ENCODE results near the gene SHROOM3. TPM values are rescaled to one million over a fixed set of nuclear protein-coding genes. Genes with fewer than 3 reads are reported as not detected.

Gene SHROOM3
- total RNA-seq, 2 experiments from 2014 or later = not detected

GRCh38 chr4:76692761-76693160 is 257.7 kb downstream of the SHROOM3 start:
- Mint-ChIP-seq H3K4me3 (no peak overlapping the region), H3K27ac (no peak overlapping the region), H3K27me3 (ENCODE audit: low read depth) (peaks cover 64% of the 10 kb centered on the region), H3K4me1 (ENCODE audit: low read depth) (peaks cover 44% of the 10 kb centered on the region), H3K9me3 (ENCODE audit: insufficient read depth) (no peaks in the 10 kb centered on the region), H3K36me3 (ENCODE audit: low read depth) (no peaks in the 10 kb centered on the region)
- no peak for ATAC-seq
- CTCF ChIA-PET = no interaction called here
- POLR2A ChIA-PET = no interaction called here
- DNase-seq = no peak

DNA sequence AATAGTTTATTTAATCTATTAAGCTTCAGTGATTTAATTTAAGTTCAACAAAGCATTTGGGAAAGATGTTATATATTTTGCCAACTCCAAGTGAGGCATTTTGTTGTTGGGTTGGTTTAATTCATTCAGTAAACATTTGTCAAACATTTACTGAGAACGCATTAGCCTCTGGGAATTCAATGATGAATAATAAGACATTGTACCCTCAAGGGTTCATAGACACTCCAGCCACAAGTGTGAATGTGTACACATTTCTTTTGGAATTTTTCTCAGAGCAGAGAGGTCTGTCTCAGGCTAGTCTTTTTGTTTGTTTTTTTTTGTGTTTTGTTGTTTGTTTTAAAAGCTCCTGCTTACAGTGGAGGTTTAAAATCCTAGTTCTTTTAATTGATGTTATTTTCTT is 259.0 kb downstream of the SHROOM3 start:
- Mint-ChIP-seq H3K9me3 (ENCODE audit: insufficient read depth) (no peaks in the 10 kb centered on the region), H3K4me1 (ENCODE audit: low read depth) (peaks cover 42% of the 10 kb centered on the region), H3K36me3 (ENCODE audit: low read depth) (no peaks in the 10 kb centered on the region), H3K27me3 (ENCODE audit: low read depth) (peaks cover 51% of the 10 kb centered on the region), H3K27ac (no peak overlapping the region), H3K4me3 (no peak overlapping the region)
- CTCF ChIA-PET = no interaction called here
- POLR2A ChIA-PET = no interaction called here
- no peak for DNase-seq
- no peak for ATAC-seq

GRCh38 chr4:76696109-76696508 is 261.1 kb downstream of the SHROOM3 start:
- H3K9me3 Mint-ChIP-seq (ENCODE audit: insufficient read depth) = no peaks in the 10 kb centered on the region
- POLR2A ChIA-PET = no interaction called here
- H3K36me3 Mint-ChIP-seq (ENCODE audit: low read depth) = no peaks in the 10 kb centered on the region
- peaks cover 28% of the 10 kb centered on the region for H3K4me1 Mint-ChIP-seq (ENCODE audit: low read depth)
- ATAC-seq (no peak), DNase-seq (no peak)
- CTCF ChIA-PET = interaction anchor here (0.7 kb wide), 1 partner anchor 400 kb away, joined by 3 read pairs; no protein-coding TSS in a partner anchor
- no peak overlapping the region for H3K27ac Mint-ChIP-seq
- no peak overlapping the region for H3K4me3 Mint-ChIP-seq
- peaks cover 36% of the 10 kb centered on the region for H3K27me3 Mint-ChIP-seq (ENCODE audit: low read depth)

DNA sequence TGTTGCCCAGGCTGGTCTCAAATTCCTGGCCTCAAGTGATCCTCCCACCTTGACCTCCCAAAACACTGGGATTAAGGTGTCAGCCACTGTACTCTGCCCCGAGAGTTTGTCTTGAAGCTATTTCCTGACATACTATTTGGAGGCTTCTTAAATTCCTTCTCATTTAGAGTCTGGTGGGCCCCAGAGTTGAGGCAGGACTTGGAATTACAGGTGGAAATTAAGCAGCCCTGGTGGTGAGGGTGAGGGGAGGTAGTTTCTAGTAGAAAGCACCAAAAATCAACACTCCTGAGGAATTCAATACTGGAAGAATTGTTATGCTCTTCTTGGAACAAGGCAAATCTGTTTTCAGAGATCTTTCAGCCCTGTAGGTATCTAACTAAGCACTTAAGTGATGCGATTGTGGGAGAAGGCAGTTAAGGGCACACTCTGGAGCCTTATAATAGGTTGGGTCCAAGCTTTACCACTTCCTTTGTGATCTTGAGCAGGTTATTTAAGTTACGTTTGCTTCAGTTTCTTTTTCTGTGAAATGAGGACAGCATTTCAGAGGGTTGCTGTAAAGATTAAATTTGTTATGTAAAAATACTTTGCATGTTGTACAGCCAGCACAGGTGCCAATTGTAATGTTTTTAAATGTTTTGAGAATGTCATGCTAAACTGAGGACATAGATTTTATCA is 262.2 kb downstream of the SHROOM3 start:
- Mint-ChIP-seq H3K4me1 (ENCODE audit: low read depth) (peaks cover 18% of the 10 kb centered on the region), H3K27ac (peak overlapping the region; percentile 84), H3K27me3 (ENCODE audit: low read depth) (peaks cover 24% of the 10 kb centered on the region), H3K36me3 (ENCODE audit: low read depth) (no peaks in the 10 kb centered on the region), H3K4me3 (no peak overlapping the region), H3K9me3 (ENCODE audit: insufficient read depth) (no peaks in the 10 kb centered on the region)
- POLR2A ChIA-PET = interaction anchor here (0.7 to 1.0 kb wide), 2 partner anchors 9 to 549 kb away, joined by 3 read pairs; no protein-coding TSS in a partner anchor
- peak; percentile 39 for DNase-seq
- peak; percentile 82 for ATAC-seq
- CTCF ChIA-PET = no interaction called here

- CTCF ChIA-PET = no interaction called here
- ATAC-seq (no peak), DNase-seq (no peak)
- Mint-ChIP-seq H3K36me3 (ENCODE audit: low read depth) (no peaks in the 10 kb centered on the region), H3K9me3 (ENCODE audit: insufficient read depth) (no peaks in the 10 kb centered on the region), H3K4me3 (no peak overlapping the region), H3K27ac (no peak overlapping the region), H3K27me3 (ENCODE audit: low read depth) (peaks cover 16% of the 10 kb centered on the region), H3K4me1 (ENCODE audit: low read depth) (peaks cover 18% of the 10 kb centered on the region)
- POLR2A ChIA-PET = no interaction called here
These were observed 263.1 kb downstream of the SHROOM3 start for GRCh38 chr4:76698141-76698540.

GRCh38 chr4:76699751-76700310 is 264.8 kb downstream of the SHROOM3 start:
- Mint-ChIP-seq H3K4me1 (ENCODE audit: low read depth) (peaks cover 18% of the 10 kb centered on the region), H3K36me3 (ENCODE audit: low read depth) (no peaks in the 10 kb centered on the region), H3K27ac (no peak overlapping the region), H3K4me3 (no peak overlapping the region), H3K27me3 (ENCODE audit: low read depth) (peaks cover 15% of the 10 kb centered on the region), H3K9me3 (ENCODE audit: insufficient read depth) (no peaks in the 10 kb centered on the region)
- ChIA-PET CTCF (interaction anchor here (1.2 kb wide), 1 partner anchor 345 kb away, joined by 3 read pairs; no protein-coding TSS in a partner anchor), POLR2A (no interaction called here)
- DNase-seq = no peak
- no peak for ATAC-seq

DNA sequence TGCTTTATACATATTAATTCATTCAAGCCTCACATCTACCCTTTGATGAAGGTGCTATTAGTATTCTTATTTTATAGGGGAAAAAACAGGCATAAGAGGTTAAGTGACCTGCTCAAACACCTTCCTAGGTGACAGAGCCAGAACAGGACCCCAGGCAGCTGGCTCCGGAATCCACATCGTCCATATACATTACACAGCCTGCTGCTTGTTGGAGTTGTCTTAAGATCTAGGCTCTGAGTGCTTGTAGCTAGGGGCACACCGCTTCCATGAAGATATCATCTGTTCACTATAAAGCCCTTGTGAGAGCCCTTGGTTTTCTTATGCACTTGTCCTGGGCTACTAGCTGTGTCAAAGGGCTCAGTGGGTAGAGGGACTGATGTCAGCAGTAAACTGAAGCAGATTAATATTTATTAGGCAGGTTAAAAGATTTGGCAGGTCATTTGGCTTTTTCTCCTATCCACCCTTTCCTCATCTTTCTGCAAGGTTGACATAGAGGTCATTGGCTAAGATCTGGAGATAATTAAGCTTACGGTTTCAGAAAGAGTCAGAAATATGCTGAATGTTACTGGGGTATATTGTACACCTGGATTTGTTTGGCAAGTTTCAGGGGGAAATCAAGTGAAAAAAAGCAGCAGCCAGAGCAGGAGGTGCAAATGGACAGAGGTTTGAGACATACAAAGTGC is 267.6 kb downstream of the SHROOM3 start:
- no peak overlapping the region for H3K4me3 Mint-ChIP-seq
- peaks cover 7% of the 10 kb centered on the region for H3K4me1 Mint-ChIP-seq (ENCODE audit: low read depth)
- ChIA-PET POLR2A (no interaction called here), CTCF (no interaction called here)
- no peaks in the 10 kb centered on the region for H3K36me3 Mint-ChIP-seq (ENCODE audit: low read depth)
- H3K27ac Mint-ChIP-seq = no peak overlapping the region
- H3K27me3 Mint-ChIP-seq (ENCODE audit: low read depth) = peaks cover 10% of the 10 kb centered on the region
- no peak for DNase-seq
- ATAC-seq = no peak
- no peaks in the 10 kb centered on the region for H3K9me3 Mint-ChIP-seq (ENCODE audit: insufficient read depth)

DNA sequence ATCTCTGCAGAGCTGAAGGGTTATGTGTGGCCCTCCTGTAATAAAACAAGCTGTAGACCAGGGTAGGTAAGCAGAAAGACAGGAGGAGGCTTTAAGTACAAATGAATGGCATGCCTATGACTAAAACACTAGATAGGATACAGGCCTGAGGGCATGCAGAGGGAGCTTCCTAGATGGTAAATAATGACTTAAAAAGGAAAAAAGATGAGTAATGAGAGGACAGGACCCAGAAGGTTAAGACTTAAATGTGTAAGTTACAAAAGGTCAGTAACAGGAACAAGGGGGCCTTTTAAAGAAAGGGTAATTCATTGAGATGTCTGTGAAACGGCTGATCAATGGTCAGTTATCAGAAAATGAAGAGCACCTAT is 268.1 kb downstream of the SHROOM3 start:
- Mint-ChIP-seq H3K27ac (no peak overlapping the region), H3K4me1 (ENCODE audit: low read depth) (peaks cover 2% of the 10 kb centered on the region), H3K27me3 (ENCODE audit: low read depth) (peaks cover 11% of the 10 kb centered on the region), H3K36me3 (ENCODE audit: low read depth) (no peaks in the 10 kb centered on the region), H3K9me3 (ENCODE audit: insufficient read depth) (no peaks in the 10 kb centered on the region), H3K4me3 (no peak overlapping the region)
- ATAC-seq (no peak), DNase-seq (no peak)
- POLR2A ChIA-PET = no interaction called here
- CTCF ChIA-PET = no interaction called here

- H3K4me1 Mint-ChIP-seq (ENCODE audit: low read depth) = no peaks in the 10 kb centered on the region
- POLR2A ChIA-PET = no interaction called here
These were observed 268.6 kb downstream of the SHROOM3 start for GRCh38 chr4:76703676-76704075.

GRCh38 chr4:76704133-76704881 is 269.3 kb downstream of the SHROOM3 start:
- Mint-ChIP-seq H3K9me3 (ENCODE audit: insufficient read depth) (no peaks in the 10 kb centered on the region), H3K27ac (no peak overlapping the region), H3K27me3 (ENCODE audit: low read depth) (peaks cover 12% of the 10 kb centered on the region), H3K4me1 (ENCODE audit: low read depth) (no peaks in the 10 kb centered on the region), H3K36me3 (ENCODE audit: low read depth) (no peaks in the 10 kb centered on the region), H3K4me3 (no peak overlapping the region)
- ChIA-PET POLR2A (no interaction called here), CTCF (no interaction called here)
- no peak for DNase-seq
- no peak for ATAC-seq

More at GRCh38 chr4:76703676-76704075, 268.6 kb downstream of the SHROOM3 start:
- Mint-ChIP-seq H3K4me3 (no peak overlapping the region), H3K36me3 (ENCODE audit: low read depth) (no peaks in the 10 kb centered on the region), H3K27ac (no peak overlapping the region), H3K27me3 (ENCODE audit: low read depth) (peaks cover 12% of the 10 kb centered on the region), H3K9me3 (ENCODE audit: insufficient read depth) (no peaks in the 10 kb centered on the region)
- CTCF ChIA-PET = no interaction called here
- no peak for ATAC-seq
- no peak for DNase-seq

- no peak for ATAC-seq
- H3K4me3 Mint-ChIP-seq = no peak overlapping the region
- ChIA-PET POLR2A (no interaction called here), CTCF (no interaction called here)
- H3K36me3 Mint-ChIP-seq (ENCODE audit: low read depth) = no peaks in the 10 kb centered on the region
- H3K9me3 Mint-ChIP-seq (ENCODE audit: insufficient read depth) = no peaks in the 10 kb centered on the region
- no peak for DNase-seq
- H3K27ac Mint-ChIP-seq = no peak overlapping the region
- H3K27me3 Mint-ChIP-seq (ENCODE audit: low read depth) = peaks cover 16% of the 10 kb centered on the region
- no peaks in the 10 kb centered on the region for H3K4me1 Mint-ChIP-seq (ENCODE audit: low read depth)
These were observed 270.4 kb downstream of the SHROOM3 start for GRCh38 chr4:76705472-76705871.

DNA sequence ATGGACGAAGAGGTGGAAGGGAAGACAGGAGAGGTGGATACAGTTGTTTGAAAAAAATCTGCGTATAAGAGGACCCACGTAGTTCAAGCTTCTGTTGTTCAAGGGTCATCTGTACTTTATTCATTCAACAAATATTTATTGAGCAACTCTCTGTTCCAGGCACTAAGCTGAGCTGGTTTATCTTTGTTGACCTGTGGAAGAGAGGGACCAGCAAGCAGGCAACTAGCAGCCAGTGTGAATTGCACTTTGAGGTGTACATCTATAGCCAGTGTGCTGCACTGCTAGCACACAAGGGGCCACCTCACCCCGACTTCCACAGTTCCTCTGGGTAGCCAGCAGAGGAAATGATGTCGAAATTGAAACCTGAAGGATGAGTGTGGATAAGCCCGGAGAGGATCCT is 271.6 kb downstream of the SHROOM3 start:
- no peak for DNase-seq
- no peak overlapping the region for H3K4me3 Mint-ChIP-seq
- ChIA-PET POLR2A (no interaction called here), CTCF (no interaction called here)
- no peaks in the 10 kb centered on the region for H3K9me3 Mint-ChIP-seq (ENCODE audit: insufficient read depth)
- H3K4me1 Mint-ChIP-seq (ENCODE audit: low read depth) = no peaks in the 10 kb centered on the region
- no peak for ATAC-seq
- H3K27me3 Mint-ChIP-seq (ENCODE audit: low read depth) = peaks cover 16% of the 10 kb centered on the region
- no peak overlapping the region for H3K27ac Mint-ChIP-seq
- no peaks in the 10 kb centered on the region for H3K36me3 Mint-ChIP-seq (ENCODE audit: low read depth)
